Muscle layer of colon (tissue), 2 donors: ENCODE measurements around the gene GGTLC2.
"Not testable (repeated sequence)": the region's sequence is repeated elsewhere in the genome, so short reads cannot be mapped to it uniquely, and the experiment has no call there.

ENCODE experiments used
- H3K27ac ChIP-seq: one replicate; pipeline ENCODE4 v1.7.0; 2013; ENCODE audit warnings: low read depth, mild to moderate bottlenecking, low read length, moderate library complexity
- H3K27me3 ChIP-seq, 2 donors: one replicate each; pipeline ENCODE4 v1.7.0; 2013; ENCODE audit warnings: low read length in 2 of 2, mild to moderate bottlenecking in 2 of 2; ENCODE audit not compliant: insufficient read depth in 2 of 2, control insufficient read depth in 1 of 2
- H3K36me3 ChIP-seq: one replicate; pipeline ENCODE4 v1.7.0; 2013; ENCODE audit warnings: mild to moderate bottlenecking, low read length; ENCODE audit not compliant: insufficient read depth
- H3K4me1 ChIP-seq: one replicate; pipeline ENCODE4 v1.7.0; 2013; ENCODE audit warnings: mild to moderate bottlenecking, low read length; ENCODE audit not compliant: insufficient read depth
- H3K4me3 ChIP-seq, 2 donors: one replicate each; pipeline ENCODE4 v1.7.0; 2013; ENCODE audit warnings: low read length in 2 of 2, low read depth in 1 of 2, mild to moderate bottlenecking in 1 of 2, moderate library complexity in 1 of 2
- H3K9ac ChIP-seq: one replicate; pipeline ENCODE4 v1.7.0; 2013; ENCODE audit warnings: low read length
- H3K9me3 ChIP-seq: one replicate; pipeline ENCODE4 v1.7.0; 2013; ENCODE audit warnings: mild to moderate bottlenecking, low read length
- donor health status: abdominal sarcoma.
- donor health status: Adenocarcinoma of cecum.

The GGTLC2 gene

DNA sequence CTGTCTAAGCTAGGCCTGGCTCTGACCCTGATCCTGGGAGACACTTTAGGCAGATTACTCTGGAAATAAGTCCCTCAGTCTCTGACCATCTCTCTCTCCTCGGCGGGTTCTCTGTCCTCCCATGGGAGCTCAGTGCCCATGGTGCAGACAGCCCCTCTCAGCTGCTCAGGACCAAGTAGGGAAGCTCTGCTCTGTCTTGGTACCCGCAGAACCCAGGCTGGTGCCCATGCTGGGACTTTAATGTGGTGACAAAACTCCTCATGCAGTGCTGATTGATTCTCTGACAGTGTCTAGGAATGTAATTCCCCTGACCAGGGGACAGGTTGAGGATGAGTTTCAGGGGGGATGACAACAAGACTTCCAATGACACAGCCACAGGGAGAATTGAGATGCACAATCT is 30.3 kb upstream of the GGTLC2 start:
- Histone ChIP-seq H3K27ac (no peak overlapping the region), H3K9me3 (no peaks in the 10 kb centered on the region), H3K9ac (no peak overlapping the region), H3K4me1 (no peaks in the 10 kb centered on the region), H3K27me3 (no peaks in the 10 kb centered on the region), H3K4me3 (no peak overlapping the region), H3K36me3 (no peaks in the 10 kb centered on the region)

DNA sequence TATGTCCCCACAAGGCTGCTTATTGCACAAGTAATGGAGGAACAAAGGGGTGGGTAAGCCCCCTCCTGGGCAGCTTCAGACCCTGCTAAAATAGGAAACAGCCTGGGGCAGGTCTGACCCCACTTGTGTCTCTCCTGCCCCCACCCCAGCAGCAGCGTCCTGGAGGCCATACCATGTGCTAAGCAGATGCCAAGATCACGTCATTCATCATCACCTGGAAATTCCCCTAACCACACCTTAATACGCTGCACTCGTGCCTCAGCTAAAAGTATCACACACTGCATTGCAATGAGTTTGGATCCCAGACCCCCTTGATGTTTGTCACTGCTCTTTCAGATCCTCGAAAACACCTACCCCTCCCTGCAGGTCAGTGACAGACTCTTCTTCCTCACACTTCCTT is 27.8 kb upstream of the GGTLC2 start:
- H3K36me3 ChIP-seq, result no peaks in the 10 kb centered on the region
- H3K4me1 ChIP-seq, result no peaks in the 10 kb centered on the region
- no peaks in the 10 kb centered on the region for H3K9me3 ChIP-seq

DNA sequence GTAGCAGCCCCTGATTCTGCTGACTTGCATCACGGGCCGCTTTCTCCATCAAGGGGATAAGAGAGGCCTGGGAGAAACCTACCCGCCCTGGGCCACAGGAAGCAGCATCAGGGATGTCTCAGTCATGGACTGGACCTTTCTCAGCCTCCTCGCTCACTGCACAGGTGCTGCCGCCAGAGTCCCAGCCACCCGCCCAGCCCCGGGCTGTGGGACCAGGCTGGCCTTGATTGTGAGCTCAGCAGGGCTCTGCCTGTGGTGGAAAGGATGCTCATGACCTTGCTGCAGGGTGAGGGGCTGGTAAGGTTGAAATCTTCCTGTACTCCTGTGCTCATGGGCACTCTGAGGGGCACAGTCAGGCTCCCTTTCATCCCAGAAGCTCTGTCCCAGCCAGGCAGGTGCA is 26.0 kb upstream of the GGTLC2 start:
- Histone ChIP-seq H3K27me3 (no peaks in the 10 kb centered on the region), H3K9ac (no peak overlapping the region), H3K36me3 (no peaks in the 10 kb centered on the region), H3K4me1 (no peaks in the 10 kb centered on the region), H3K4me3 (no peak overlapping the region), H3K27ac (no peak overlapping the region), H3K9me3 (no peaks in the 10 kb centered on the region)

More for the DNA sequence above, 27.8 kb upstream of the GGTLC2 start:
- Histone ChIP-seq H3K9ac (no peak overlapping the region), H3K27me3 (no peaks in the 10 kb centered on the region), H3K27ac (no peak overlapping the region), H3K4me3 (no peak overlapping the region)

DNA sequence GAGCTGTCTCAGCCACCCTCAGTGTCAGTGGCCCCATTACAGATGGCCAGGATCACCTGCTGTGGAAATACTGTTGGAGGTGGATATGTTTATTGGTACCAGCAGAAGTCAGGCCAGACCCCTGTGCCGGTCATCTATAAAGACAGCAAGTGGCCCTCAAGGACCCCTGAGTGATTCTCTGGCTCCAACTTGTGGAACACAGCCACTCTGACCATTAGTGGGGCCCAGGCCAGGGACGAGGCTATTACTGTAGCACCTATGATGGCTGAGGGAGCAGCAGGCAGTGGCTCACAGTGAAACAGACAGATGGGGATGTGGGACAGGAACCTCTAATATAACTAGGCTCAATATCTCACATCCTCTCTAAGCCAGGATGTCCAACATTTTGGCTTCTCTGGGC is 25.5 kb upstream of the GGTLC2 start:
- no peak overlapping the region for H3K9ac ChIP-seq
- no peaks in the 10 kb centered on the region for H3K9me3 ChIP-seq

DNA sequence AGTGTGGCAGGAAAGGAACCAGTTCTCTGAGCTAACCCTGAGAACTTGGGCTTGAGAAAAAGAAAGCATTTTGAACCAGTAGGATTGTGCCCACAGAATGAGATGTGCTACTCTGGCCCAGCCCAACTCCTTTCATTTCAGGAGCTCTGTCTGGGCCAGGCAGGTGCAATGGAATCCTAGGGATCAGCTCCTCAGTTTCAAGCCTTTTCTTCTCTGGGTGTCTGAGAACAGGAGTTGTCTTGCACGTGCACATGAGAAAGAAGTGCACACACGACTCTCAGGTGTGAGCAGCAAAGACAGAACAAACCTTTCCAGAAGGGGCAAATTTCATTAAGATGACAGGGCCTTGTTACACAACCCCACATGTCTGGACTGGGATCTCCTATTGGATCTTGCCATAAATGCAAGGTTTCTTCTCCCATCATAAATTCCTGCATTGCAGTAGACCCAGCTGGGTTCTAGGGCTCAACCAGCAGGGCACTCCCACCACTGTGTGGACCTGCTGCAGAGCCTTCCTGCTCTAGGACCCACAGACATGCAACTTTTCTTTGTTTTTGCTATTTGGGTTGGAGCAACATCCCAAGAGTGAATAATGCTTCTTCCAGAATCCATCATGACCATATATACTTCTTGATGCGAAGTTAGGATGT is 24.5 kb upstream of the GGTLC2 start:
- Histone ChIP-seq H3K4me3 (no peak overlapping the region), H3K4me1 (no peaks in the 10 kb centered on the region), H3K27me3 (no peaks in the 10 kb centered on the region), H3K9me3 (no peaks in the 10 kb centered on the region), H3K27ac (no peak overlapping the region), H3K36me3 (no peaks in the 10 kb centered on the region), H3K9ac (no peak overlapping the region)

More for the DNA sequence above, 25.5 kb upstream of the GGTLC2 start:
- Histone ChIP-seq H3K4me3 (no peak overlapping the region), H3K27me3 (no peaks in the 10 kb centered on the region), H3K36me3 (no peaks in the 10 kb centered on the region), H3K27ac (no peak overlapping the region), H3K4me1 (no peaks in the 10 kb centered on the region)

DNA sequence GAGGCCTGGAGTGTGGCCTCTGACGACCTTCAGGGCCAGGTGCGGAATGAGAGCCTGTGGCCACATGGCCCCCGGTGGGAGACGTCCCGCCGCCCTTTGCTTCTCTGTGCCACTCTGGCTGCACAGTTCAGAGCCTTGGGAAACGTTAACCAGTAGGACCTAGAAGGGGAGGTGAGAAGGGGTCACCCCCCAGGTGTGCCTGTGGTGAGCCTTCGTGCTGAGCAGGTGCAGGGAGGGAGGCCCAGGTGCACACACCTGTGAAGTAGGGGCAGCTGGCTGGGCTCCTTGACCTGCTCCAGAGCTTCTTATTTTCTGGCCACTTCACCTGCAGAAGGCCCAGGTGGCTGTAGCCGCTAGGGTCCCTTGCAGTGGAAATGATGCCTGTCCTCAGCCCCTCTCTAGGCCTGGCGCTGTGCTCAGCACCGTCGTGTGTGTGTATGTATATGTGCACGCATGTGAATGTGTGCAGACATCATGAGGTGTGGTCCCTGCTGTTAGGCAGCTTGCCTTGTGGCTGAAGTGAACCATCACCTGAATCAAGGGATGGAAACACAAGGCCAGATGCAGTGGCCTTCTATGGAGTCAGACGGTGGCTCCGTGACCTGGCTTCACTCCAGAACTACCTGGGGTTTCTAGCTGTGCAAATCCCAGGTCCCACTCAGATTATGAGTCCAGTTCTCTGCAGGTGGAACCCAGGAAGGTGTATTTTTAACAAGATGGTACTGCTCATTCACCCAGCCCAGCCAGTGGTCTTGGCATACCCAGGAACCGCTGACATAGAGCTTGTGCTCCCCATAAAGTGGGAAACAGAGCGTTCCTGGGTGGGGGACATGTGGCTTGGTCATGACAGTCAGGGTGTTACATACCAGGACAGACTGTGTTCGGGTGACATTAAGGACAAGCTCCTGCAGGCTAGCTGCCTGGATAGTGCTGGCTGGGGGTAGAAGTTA is 15.6 kb upstream of the GGTLC2 start:
- not testable (repeated sequence) for H3K27me3 ChIP-seq, H3K4me3 ChIP-seq, H3K27ac ChIP-seq, H3K9ac ChIP-seq, H3K9me3 ChIP-seq, H3K36me3 ChIP-seq, H3K4me1 ChIP-seq

DNA sequence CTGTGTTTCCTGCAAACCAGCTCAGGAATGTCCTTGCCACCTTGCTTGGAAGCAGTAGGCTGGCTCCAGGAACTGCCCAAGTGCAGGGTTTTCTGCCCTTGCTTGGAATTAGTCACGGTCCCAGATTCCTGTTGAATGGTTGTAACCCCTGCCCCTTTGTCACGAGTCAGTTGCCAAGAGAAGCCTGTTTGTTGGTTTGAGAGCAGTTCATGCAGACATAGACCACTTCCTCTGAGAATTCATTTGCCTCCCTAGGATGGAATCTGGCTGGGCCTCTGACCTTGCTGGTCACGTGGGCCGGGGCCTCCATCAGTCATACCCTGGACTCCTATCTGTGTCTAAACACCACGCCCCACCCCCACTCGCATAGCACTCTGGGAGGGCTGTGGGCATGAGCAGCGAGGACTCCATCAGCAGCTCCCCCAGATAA is 13.2 kb upstream of the GGTLC2 start:
- H3K9me3 ChIP-seq, H3K4me1 ChIP-seq, H3K27me3 ChIP-seq, H3K27ac ChIP-seq, H3K9ac ChIP-seq, H3K36me3 ChIP-seq, H3K4me3 ChIP-seq: not testable (repeated sequence)

DNA sequence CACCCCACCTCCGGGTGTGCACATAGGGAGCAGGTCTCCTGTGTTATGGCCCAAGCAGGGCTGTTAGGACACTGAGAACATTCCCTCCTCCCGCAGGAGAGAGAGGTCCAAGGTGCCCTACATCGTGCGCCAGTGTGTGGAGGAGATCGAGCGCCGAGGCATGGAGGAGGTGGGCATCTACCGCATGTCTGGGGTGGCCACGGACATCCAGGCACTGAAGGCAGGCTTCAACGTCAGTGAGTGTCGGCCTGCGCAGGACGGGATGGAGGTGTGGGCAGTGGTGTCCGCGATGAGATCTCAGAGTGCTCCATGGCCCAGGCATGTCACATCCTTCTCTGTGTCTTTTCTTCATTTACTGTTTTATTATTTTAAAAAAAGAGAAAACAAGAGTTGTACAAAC is 12.2 kb upstream of the GGTLC2 start:
- H3K9me3 ChIP-seq, H3K27ac ChIP-seq, H3K36me3 ChIP-seq, H3K9ac ChIP-seq, H3K27me3 ChIP-seq, H3K4me3 ChIP-seq, H3K4me1 ChIP-seq: not testable (repeated sequence)

DNA sequence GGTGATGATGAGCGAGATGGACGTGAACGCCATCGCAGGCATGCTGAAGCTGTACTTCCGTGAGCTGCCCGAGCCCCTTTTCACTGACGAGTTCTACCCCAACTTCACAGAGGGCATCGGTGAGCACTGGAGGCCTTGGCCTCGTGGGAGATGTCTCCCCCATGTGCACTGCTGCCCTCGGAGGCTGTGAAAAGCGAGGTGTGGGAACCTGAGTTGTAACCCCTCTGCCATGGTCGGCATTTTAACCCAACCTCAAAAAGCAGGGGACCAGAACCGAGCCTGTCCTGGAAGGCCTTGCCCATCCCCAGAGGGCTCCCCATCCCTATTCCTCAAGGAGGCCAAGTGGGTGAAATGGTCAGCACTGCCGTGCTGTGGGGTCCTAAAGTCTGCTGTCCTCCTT is 10.9 kb upstream of the GGTLC2 start:
- H3K9me3 ChIP-seq, H3K27me3 ChIP-seq, H3K4me3 ChIP-seq, H3K4me1 ChIP-seq, H3K36me3 ChIP-seq, H3K27ac ChIP-seq, H3K9ac ChIP-seq: not testable (repeated sequence)

DNA sequence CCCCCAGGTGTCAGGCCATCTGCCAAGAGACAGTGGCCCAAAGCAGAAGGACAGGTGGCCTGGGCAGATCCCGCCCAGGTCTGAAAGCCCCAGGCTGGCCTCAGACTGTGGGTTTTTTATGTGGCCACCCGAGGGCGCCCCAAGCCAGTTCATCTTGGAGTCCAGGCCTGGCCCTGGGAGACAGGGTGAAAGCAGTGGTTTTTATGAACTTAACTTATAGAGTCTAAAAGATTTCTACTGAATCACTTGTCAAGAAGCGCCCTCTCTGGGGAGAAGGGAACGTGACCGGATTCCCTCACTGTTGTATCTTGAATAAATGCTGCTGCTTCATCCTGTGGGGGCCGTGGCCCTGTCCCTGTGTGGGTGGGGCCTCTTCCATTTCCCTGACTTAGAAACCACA is 8.2 kb upstream of the GGTLC2 start:
- H3K4me1 ChIP-seq, H3K9ac ChIP-seq, H3K9me3 ChIP-seq, H3K36me3 ChIP-seq, H3K27ac ChIP-seq, H3K27me3 ChIP-seq, H3K4me3 ChIP-seq: not testable (repeated sequence)

DNA sequence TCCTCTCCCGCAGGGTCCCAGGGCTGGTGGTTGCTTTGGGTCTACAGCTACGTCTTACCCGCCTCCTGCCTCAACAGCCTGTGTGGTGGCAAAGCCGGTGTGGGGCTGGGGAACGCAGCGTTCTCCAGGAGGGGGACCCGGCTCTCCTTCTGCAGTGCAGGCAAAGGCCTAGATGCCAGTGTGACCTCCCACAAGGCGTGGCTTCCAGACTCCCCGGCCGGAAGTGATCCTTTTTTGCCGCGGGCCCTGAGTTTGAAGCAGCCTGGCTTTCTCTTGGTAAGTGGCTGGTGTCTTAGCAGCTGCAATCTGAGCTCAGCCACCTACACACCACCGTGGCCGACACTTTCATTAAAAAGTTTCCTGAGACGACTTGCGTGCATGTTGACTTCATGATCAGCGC is 6.1 kb upstream of the GGTLC2 start:
- not testable (repeated sequence) for H3K9ac ChIP-seq, H3K4me1 ChIP-seq, H3K4me3 ChIP-seq, H3K36me3 ChIP-seq, H3K27ac ChIP-seq, H3K27me3 ChIP-seq, H3K9me3 ChIP-seq

DNA sequence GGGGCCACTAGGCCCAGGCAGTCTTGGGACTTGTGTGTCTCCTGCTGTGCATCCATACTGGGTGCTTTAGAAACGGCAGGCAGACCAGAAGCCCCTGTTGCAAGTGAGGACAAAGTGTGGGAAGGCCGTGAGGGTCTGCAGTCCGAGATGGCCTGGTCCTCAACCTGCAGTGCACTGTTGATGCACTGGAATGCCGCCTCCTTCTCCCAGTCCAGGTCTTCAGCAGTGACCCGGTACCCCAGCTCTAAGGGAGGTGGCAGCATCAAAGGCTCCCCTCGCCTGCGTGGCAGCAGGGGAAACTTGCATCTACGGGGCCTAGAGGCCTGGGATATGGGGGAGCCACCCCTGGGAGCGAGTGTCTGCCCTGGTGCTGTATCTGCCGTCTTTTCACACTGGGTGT is 2.2 kb upstream of the GGTLC2 start:
- not testable (repeated sequence) for H3K9ac ChIP-seq, H3K4me1 ChIP-seq, H3K27ac ChIP-seq, H3K36me3 ChIP-seq, H3K4me3 ChIP-seq, H3K9me3 ChIP-seq, H3K27me3 ChIP-seq
